NCI-H524 treated with DMSO at 0.1 percent for 48 hours (cell line): ENCODE results near the gene GAMT.

Source experiments
- DNase-seq: peaks from one replicate; lab custom pipeline; 2025; lab: John Stamatoyannopoulos, UW

Gene GAMT

DNA sequence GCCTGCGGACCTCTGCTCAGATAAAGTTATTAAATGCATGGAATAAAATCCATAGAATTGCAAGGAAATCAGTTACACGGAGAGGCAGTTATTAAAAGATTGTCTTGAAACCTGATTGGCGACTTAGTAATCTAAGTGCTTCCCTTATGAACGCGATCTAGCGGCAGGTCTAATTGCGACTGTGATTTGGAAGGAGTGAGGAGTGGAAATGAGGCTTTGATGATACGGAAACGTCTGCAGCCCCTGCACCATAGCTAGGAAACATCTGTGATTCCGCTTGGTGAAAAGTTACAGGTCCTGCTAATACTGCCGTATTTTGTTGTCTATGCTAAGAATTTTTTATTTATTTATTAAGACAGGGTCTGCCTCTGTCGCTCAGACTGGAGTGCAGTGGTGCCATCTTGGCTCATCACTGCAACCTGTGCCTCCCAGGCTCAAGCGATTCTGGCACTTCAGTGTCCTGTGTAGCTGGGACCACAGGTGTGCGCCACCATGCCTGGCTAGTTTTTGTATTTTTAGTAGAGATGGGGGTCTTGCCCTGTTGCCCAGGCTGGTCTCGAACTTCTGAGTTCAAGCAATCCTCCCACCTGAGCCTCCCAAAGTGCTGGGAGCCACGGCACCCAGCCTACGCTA lies 16.7 kb downstream of the GAMT start:
- DNase-seq, result no peak

GRCh38 chr19:1384085-1384462 lies 17.3 kb downstream of the GAMT start:
- DNase-seq, result no peak

- DNase-seq, result peak; percentile 62
Observed at GRCh38 chr19:1383312-1384084, 17.8 kb downstream of the GAMT start, which contains the start of gene NDUFS7. Gene NDUFS7, plus strand, starts transcription at chr19:1383907. Its CDS starts 20 bp downstream, at chr19:1383927.

- no peak for DNase-seq
Observed at GRCh38 chr19:1383017-1383311, 18.4 kb downstream of the GAMT start.

DNA sequence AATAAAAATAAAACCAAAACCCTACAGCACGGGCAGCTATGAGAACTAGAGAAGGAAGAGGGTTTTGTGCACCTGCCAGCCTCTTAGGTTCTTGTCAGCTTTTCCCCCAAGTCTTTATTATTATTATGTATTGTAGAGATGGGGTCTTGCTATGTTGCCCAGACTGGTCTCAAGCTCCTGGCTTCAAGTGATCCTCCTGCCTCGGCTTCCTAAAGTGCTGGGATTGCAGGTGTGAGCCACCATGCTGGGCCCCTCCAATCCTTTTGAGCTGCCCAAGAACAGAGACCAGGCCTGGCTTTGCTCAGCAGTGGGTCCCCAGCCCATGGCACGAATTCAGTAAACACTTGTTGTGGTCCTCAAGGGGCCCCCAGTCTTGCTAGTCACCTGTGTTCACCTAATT lies 19.1 kb downstream of the GAMT start:
- DNase-seq, result no peak

DNA sequence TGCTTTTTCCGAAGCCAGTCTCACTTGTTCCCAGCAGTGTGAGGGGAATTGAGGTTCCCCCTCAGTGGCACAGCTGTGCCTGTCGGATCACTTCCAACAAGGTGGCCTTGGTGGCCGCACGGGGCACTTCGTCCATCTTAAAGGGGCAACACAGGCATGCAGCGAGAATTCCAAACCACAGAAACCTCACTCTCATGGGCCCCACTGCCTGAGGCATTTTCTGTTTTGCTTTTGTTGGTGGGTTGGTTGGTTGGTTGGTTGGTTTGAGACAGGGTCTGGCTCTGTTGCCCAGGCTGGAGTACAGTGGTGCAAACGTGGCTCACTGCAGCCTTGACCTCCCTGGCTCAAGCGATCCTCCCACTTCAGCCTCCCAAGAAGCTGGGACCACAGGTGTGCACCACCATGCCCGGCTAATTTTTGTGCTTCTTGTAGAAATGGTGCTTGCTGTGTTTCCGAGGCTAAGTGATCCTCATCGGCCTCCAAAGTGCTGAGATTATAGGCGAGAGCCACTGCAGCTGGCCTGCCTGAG lies 21.3 kb downstream of the GAMT start:
- no peak for DNase-seq

DNA sequence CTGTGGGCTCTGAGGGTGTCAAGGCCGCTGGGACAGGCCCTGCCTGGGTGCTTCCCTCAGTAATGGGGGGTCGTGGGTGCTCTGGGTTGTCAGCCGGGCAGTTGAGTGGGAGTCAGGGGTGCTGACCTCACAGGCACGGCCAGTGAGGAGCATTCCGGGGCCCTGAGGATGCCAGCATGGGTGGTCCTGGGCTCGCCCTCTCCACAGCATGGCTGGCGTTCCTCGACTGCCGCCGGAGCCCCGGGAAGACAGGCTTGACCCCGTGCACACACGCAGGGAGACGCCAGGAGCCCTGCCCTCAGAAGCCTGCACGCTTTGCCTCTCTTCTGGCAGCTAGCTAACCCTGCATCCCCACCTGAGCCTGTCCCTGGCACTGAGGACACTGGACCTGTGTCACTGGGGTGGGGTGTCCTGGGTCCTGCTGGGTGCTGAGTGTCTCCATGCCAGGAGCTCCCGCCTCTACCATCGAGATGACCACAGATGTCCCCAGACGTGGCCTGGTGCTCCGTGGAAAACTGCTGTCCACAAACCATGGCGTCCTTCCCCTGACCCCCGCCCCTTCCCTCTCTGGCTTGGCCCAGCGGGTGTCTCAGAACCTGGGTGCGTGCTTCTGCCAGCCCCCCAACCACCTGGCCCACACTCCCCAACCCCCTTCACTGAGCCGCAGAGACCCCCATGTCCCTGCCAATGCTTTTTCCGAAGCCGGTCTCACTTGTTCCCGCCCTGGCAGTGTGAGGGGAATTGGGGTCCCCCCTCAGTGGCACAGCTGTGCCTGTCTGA lies 22.0 kb downstream of the GAMT start:
- DNase-seq, result no peak

DNA sequence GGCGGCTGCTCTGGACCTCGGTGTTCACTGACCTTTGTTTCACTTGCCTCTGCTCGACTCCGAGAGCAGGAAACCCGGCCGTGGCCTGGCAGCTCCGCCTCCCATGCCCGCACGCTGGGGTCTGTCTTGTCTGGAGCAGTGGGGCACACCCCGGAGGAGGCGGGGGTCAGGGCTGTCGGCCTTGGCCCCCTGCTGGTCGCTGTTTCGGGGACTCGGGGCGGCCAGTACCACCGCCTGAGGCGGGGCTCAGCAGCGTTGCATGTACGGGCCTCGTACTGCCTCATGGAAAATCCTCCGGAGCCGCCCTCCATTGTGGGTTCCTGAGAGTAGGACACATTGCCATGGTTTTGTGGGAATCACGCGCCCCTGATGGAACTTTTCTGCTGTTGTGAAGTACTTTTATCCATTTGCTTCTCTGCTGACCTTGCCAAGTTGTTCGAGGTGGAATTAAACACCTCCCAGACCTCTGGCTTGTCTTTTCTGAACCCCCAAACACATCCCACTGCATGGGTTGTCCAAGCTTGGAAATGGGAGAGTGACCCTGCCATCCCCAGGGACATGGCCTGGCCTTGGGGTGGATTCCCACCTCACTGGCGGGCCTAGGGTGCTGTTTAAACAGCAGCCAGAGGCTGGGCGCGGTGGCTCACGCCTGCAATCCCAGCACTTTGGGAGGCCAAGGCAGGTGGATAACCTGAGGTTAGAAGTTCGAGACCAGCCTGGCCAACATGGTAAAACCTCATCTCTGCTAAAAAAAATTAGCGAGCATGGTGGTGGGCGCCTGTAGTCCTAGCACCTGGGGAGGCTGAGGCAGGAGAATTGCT lies 23.2 kb downstream of the GAMT start:
- no peak for DNase-seq

DNA sequence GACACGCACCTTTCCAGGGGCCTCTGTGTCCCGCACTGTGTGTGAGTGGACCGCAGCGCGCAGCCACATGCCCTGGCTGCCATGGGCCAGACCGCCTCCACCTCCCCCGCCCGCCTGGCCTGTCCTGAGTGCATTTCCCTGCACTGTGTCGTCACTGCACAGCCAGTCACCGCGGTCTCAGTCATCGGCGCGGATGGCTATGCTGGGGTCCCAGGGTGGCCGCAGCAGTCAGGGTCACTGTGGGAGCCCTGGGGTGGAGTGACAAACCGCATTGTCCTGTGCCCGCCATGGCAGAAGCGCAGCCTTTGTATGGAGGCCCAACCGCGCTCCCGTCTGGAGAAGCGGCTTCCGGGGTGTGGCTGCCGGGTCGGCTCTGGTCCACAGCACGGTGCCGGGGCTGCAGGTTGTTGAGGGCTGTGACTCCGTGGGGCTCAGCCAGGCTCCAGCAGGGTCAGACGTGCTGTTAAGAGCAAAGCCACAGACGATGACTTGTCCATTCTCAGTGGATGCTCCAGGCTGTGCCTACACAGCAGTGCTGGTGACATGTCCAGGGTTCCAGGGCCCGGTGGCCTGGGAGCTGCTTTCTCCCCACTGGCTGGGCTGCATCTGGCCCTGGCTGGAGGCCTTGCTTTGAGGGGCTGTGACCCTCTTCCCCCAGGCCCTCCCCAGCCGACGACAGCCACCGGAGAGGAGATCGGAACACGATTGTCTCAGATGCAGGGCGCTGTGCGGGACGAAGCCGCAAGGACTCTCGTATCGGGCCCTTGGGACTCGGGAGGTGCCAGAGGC lies 24.0 kb downstream of the GAMT start:
- DNase-seq, result no peak

GRCh38 chr19:1376415-1376805 lies 24.9 kb downstream of the GAMT start:
- DNase-seq, result no peak

- DNase-seq, result no peak
Observed at GRCh38 chr19:1374250-1374577, 27.1 kb downstream of the GAMT start.

DNA sequence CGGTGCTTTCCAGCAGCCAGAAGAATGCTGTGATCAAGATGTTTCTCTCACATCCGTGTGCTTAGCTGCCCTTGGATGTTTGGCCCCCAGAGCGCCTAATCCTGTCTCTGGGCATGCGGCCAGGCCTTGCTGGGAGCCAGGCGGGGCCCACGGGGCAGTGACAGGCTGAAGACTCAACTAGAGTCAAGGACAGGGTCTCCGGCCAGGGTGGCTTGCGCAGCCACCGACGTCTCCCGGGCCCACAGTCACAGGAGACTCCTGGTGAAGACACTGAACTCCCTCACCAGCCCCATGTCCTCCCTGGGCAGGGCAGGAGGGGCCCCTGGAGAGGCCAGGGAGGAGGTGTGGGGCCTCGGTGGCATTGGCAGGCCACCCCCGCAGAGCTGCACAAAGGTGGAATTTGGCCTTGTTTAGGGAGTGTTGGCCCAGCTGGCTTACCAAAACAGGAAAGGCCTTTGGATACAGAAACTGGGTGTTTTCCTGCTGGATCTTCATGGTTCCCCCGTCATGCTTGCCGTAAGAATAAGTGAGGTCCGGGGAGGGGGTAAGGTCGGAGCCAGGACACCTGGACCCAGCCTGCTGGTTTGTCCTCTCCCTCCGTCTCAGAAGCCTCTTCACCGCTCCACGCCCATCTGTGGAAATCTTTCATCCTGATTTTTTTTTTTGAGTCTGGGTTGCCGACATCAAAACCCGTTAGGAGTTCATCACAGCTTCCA lies 27.6 kb downstream of the GAMT start:
- DNase-seq, result no peak

DNA sequence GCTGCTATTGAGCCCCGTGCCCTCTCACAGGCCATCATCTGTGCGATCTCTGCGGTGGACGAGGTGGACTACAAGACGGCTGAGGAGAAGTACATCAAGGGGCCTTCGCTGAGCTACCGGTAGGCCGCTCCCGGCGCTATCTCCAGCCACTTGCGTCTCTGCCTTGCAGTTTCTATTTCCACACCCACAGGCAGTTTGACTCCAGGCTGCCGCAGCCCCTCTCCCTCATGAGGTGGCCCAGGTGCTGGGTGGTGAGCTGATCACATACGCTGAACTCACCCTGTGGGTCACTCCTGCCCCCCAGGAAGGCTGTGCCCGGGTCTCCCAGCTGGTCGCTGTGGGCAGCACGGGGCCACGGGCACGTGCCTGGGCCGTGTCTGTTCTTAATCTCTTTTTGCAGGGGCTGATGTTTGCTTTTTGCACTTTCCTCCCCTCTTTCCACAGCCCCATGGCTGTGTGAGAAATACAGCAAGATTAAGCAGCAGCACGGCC lies 28.3 kb downstream of the GAMT start:
- DNase-seq, result no peak

- DNase-seq, result no peak
Observed at GRCh38 chr19:1370579-1371361, 30.6 kb downstream of the GAMT start.

- DNase-seq, result no peak
Observed at GRCh38 chr19:1369214-1369805, 32.0 kb downstream of the GAMT start.

- no peak for DNase-seq
Observed at GRCh38 chr19:1366899-1367870, 34.2 kb downstream of the GAMT start.

GRCh38 chr19:1366296-1366695 lies 35.0 kb downstream of the GAMT start:
- DNase-seq, result no peak
